ENCODE data around the gene TRPM2. TPM values are rescaled to one million over a fixed set of nuclear protein-coding genes. Genes with fewer than 3 reads are reported as not detected.

The TRPM2 gene
- total RNA-seq, 4 donors from 2014 or later: 0.40 to 6.9 (median 2.5) TPM

DNA sequence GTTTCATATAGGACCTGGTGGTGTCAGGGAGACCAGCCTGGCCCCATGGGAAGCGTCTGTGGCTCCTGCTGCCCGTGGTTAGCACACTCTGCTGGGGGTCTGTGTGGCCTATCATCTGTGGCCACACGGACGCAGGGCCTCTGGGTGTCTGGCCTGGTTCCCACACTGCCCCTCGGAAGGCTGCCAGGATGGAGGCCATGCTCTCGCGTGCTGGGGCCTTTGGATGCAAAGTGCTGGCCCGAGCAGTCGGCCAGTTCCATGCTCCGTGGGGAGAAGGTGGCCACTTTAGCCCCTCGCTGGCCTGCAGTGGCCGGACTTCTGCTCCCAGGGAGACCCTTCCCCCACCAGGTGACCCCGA, 81.1 kb downstream of the TRPM2 start:
- peaks cover 0 to 11% (median 0%) of the 10 kb centered on the region in 3 donors for H3K4me1 ChIP-seq
- intact Hi-C loops (cut with DNase I): no loop called here
- 41 to 74% methylated on average over 2 to 5 of the region's 13 CpGs for WGBS, 2 donors
- H3K27ac ChIP-seq: no peak overlapping the region
- H3K4me3 ChIP-seq: no peak overlapping the region
- H3K27me3 ChIP-seq: peaks cover 0 to 21% (median 0%) of the 10 kb centered on the region in 4 donors
- H3K36me3 ChIP-seq: no peaks in the 10 kb centered on the region
- peaks cover 0 to 7% (median 0%) of the 10 kb centered on the region in 3 donors for H3K9me3 ChIP-seq
- DNase-seq: no peak
- no peak for TF ChIP-seq POLR2A (IDR thresholded peaks at IDR 0.05)
- TF ChIP-seq, protein P1, sequence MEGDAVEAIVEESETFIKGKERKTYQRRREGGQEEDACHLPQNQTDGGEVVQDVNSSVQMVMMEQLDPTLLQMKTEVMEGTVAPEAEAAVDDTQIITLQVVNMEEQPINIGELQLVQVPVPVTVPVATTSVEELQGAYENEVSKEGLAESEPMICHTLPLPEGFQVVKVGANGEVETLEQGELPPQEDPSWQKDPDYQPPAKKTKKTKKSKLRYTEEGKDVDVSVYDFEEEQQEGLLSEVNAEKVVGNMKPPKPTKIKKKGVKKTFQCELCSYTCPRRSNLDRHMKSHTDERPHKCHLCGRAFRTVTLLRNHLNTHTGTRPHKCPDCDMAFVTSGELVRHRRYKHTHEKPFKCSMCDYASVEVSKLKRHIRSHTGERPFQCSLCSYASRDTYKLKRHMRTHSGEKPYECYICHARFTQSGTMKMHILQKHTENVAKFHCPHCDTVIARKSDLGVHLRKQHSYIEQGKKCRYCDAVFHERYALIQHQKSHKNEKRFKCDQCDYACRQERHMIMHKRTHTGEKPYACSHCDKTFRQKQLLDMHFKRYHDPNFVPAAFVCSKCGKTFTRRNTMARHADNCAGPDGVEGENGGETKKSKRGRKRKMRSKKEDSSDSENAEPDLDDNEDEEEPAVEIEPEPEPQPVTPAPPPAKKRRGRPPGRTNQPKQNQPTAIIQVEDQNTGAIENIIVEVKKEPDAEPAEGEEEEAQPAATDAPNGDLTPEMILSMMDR (IDR thresholded peaks at IDR 0.05): no peak

DNA sequence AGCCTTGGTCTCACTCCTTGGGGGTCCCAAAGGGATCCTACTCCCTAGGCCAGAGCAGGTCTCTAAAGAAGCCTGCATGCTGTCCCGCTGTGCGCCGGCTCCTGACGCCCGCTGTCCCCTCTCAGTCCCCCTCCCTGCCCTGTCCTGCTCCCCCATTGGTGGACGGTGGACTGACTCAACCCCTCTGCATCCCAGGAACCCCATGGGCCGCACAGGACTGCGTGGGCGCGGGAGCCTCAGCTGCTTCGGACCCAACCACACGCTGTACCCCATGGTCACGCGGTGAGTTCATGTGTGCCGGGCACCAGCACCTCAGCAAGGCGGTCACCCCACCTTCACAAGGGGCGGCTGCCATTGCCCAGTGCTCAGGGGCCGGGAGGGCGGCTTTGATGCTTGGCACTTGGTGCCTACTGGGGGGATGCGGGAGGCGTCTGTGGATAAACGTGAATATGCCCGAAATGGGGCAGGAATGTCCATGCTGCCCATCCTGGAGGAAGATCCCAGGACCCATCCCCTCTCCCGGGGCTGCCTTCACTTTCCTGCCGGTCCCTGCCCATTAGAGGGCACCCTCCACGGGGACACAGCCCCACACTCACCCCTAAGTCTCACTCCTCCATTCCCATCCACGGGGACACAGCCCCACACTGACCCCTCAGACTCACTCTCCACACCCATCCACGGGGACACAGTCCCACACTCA, 81.7 kb downstream of the TRPM2 start:
- intact Hi-C loops (cut with DNase I): no loop called here
- no peak overlapping the region for H3K4me3 ChIP-seq
- H3K4me1 ChIP-seq: peaks cover 0 to 11% (median 0%) of the 10 kb centered on the region in 3 donors
- H3K9me3 ChIP-seq: peaks cover 0 to 1% (median 0%) of the 10 kb centered on the region in 3 donors
- H3K27me3 ChIP-seq: peaks cover 0 to 22% (median 0%) of the 10 kb centered on the region in 4 donors
- H3K36me3 ChIP-seq: no peaks in the 10 kb centered on the region
- 60 to 71% methylated on average over 4 to 6 of the region's 28 CpGs for WGBS, 2 donors
- H3K27ac ChIP-seq: no peak overlapping the region
- no peak for TF ChIP-seq POLR2A (IDR thresholded peaks at IDR 0.05)
- TF ChIP-seq, protein P1 (IDR thresholded peaks at IDR 0.05): no peak
- DNase-seq: no peak

DNA sequence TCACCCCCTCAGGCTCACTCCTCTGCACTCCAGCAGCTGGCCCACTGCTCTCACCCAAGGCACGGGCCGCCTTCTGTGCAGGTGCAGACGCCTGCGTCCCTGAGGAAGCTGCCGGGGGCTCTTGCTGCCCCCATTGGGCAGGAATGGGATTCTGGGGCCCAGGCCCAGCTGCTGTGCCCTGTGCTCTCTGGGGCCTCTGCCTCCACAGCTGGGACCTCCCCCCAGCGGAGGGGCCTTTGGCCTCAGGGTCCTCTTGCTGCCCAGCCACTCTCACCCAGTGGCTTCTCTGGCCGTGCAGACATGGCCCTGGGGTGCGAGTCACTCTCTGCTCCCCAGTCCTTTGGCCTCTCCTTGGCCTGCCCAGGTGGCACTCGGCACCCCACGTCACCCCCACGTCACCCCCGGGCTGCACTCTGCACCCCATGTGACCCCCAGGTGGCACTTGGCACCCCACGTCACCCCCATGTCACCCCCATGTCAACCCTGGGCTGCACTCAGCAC, 82.7 kb downstream of the TRPM2 start:
- DNase-seq: no peak
- no peak overlapping the region for H3K27ac ChIP-seq
- no peaks in the 10 kb centered on the region for H3K36me3 ChIP-seq
- no peak overlapping the region for H3K4me3 ChIP-seq
- peaks cover 0 to 30% (median 0%) of the 10 kb centered on the region in 4 donors for H3K27me3 ChIP-seq
- no peak for TF ChIP-seq POLR2A (IDR thresholded peaks at IDR 0.05)
- TF ChIP-seq, protein P1 (IDR thresholded peaks at IDR 0.05): no peak
- H3K4me1 ChIP-seq: peaks cover 0 to 11% (median 0%) of the 10 kb centered on the region in 3 donors
- no peaks in the 10 kb centered on the region for H3K9me3 ChIP-seq
- 80 to 85% methylated on average over 1 to 5 of the region's 13 CpGs for WGBS, 2 donors
- intact Hi-C loops (cut with DNase I): no loop called here

DNA sequence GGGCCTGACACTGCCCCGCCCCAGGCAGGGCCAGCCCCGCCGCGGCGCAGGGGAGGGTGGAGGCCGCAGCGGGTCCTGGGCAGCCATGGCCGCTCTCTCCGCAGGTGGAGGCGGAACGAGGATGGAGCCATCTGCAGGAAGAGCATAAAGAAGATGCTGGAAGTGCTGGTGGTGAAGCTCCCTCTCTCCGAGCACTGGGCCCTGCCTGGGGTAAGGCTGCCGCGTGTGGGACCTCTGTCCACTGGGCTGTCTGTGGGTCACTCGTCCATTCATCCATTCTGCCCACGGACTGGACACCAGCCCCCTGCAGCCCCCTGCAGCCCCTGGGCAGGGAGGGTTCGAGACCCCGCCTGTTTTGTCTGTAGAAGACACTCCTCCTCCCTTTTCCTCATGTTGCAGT, 83.5 kb downstream of the TRPM2 start:
- no peak overlapping the region for H3K27ac ChIP-seq
- TF ChIP-seq, protein P1 (IDR thresholded peaks at IDR 0.05): no peak
- H3K9me3 ChIP-seq: no peaks in the 10 kb centered on the region
- DNase-seq: no peak
- intact Hi-C loops (cut with DNase I): no loop called here
- no peaks in the 10 kb centered on the region for H3K36me3 ChIP-seq
- peaks cover 0 to 30% (median 0%) of the 10 kb centered on the region in 4 donors for H3K27me3 ChIP-seq
- H3K4me3 ChIP-seq: no peak overlapping the region
- WGBS, 2 donors: 70 to 83% methylated on average over 2 to 12 of the region's 18 CpGs
- H3K4me1 ChIP-seq: peaks cover 0 to 11% (median 0%) of the 10 kb centered on the region in 3 donors

DNA sequence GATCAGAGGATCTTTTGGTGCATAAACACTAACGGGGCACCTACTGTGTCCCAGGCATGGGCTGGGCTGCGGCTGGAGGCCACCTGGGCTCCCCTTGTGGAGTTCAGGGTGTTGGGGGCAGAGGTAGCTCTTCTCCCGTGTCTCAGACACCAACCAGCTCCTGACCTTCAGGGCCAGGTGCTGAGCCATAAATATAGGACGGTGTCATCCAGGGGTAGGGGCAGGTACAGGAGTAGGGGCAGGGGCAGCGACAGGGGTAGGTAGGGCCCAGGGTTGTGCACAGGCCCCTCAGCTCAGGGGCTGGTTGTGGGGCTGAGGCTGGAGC, 83.9 kb downstream of the TRPM2 start:
- Histone ChIP-seq H3K4me1 (peaks cover 0 to 11% (median 0%) of the 10 kb centered on the region in 3 donors), H3K27me3 (peaks cover 0 to 33% (median 0%) of the 10 kb centered on the region in 4 donors), H3K9me3 (no peaks in the 10 kb centered on the region), H3K36me3 (no peaks in the 10 kb centered on the region), H3K27ac (no peak overlapping the region), H3K4me3 (no peak overlapping the region)
- no peak for TF ChIP-seq POLR2A (IDR thresholded peaks at IDR 0.05)
- TF ChIP-seq, protein P1 (IDR thresholded peaks at IDR 0.05): no peak
- intact Hi-C loops (cut with DNase I): no loop called here
- no peak for DNase-seq
- 80% methylated on average over 2 of the region's 5 CpGs; no CpG with 5 or more reads in 1 of the 2 donors for WGBS, 2 donors

Measured in esophagus squamous epithelium (tissue), 5 donors.